ENCODE measurements around the gene FLNB.

FLNB gene

DNA sequence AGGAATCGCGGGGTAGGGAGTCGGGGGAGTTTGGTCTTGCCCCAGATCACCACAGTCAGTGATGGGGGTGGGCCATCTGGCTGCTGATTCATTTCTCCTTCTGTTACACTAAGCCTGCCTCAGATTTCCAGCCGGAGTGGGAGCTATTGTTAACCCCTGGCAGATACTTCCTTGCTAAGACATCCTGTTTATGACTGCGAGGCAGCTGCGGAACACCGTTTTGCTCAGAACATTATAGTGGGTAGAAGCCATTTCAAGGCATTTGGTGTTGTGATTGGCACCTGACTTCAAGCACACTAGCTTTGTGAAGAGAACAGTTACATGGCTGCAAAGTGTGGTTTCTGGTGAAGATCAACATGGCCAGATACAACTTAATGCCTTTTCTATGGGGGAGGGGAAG, 73.8 kb downstream of the FLNB start:
- DNase-seq = peak in 1 of 2 experiments; percentile 12

GRCh38 chr3:58084166-58084565, 75.9 kb downstream of the FLNB start:
- no peak for DNase-seq

DNA sequence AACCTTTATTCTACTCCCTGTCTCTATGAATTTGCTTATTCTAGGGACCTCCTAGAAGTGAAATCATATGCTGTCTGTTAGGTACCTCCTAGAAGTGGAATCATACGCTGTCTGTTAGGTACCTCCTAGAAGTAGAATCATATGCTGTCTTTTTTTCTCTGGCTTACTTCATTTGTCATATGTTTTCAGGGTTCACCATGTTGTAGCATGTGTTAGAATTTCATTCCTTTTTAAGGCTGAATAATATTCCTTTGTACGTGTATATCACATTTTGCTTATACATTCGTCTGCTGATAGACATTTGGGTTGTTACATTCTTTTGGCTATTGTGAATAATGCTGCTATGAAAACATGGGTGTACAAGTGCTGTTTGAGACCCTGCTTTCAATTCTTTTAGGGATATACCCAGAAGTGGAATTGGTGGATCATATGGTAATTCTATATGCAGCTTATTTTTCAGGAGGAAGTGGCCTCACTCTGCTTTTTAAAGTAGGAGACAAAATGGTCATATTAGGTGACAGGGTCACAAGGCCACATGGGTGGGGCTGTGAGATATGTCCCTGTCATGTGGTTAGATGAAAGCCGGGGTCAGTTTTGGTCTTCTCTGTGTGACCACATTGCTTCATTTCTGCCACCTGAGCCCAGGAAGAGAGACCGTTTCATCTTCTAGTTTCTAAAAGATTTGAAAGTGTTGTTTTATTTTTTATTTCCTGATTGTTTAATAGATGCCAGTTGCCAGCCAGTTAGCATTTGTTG, 76.7 kb downstream of the FLNB start:
- no peak for DNase-seq

DNA sequence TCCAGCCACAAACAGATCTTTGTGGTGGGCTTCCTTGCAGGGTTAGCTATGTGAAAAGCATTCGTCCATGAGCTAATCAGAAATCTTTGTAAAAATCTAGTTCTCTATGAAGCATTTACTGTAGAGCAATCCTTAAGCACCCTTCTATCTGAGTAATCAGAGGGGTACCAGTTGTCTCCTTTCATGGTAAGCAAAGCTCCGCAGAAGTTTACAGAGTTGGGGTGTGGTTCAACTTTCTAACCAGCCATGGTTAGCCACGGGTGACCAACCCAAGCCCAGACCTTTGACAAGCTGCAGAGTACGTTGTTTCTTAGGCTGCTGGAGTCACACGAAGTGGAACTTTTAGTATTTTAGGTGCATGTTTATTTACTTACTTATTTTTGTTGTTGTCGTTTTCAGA, 77.4 kb downstream of the FLNB start:
- no peak for DNase-seq

- no peak for DNase-seq
Observed at GRCh38 chr3:58088501-58088900, 80.3 kb downstream of the FLNB start.

DNA sequence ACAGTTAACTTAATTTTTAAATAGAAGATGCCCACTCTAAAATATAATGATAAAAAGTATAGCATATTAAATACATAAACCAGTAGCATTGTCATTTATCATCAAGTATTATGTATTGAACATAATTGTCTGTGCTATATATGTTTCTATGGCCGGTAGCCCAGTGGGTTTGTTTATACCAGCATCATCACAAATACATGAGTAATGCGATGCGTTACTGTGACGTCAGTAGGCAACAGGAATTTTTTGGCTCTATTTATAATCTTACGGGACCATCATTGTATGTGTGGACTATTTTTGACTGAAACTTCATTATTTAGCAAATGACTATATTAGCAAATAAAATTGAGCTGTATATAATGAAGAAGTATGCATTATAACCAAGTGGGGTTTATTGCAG, 82.1 kb downstream of the FLNB start:
- no peak for DNase-seq

DNA sequence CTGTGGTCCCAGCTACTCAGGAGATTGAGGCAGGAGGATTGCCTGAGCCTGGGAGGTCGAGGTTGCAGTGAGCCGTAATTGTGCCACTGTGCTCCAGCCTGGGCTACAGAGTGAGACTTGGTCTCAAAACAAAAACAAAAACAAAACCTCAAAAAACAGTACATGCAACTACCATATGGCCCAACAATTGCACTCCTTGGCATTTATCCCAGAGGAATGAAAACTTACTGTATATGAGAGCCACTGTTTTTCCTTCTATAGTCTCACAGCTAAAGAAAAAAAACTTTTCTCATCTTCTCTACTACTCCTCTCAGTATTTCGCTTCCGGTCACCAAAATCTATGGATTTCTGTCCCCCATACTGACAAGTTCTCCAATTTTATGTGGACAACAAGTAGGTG, 84.3 kb downstream of the FLNB start:
- DNase-seq = no peak

- DNase-seq = no peak
Observed at GRCh38 chr3:58093574-58094195, 85.5 kb downstream of the FLNB start.

DNA sequence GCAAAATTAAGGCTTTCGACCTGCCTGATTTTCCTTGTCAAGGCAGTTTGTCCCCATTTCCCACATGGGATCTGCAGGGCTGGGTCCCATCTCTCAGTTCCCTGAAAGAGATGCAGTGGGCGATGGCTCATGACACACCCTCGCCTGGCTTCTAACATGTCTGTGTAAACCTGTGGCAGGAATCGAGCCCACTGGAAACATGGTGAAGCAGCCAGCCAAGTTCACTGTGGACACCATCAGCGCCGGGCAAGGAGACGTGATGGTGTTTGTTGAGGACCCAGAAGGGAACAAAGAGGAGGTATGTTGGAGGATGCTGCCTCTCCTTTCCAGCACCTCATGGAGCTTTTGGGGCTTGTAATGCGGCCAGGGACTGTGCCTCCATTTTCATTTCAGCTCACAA, 86.4 kb downstream of the FLNB start:
- DNase-seq = no peak

GRCh38 chr3:58095603-58096138, 87.4 kb downstream of the FLNB start:
- no peak for DNase-seq

DNA sequence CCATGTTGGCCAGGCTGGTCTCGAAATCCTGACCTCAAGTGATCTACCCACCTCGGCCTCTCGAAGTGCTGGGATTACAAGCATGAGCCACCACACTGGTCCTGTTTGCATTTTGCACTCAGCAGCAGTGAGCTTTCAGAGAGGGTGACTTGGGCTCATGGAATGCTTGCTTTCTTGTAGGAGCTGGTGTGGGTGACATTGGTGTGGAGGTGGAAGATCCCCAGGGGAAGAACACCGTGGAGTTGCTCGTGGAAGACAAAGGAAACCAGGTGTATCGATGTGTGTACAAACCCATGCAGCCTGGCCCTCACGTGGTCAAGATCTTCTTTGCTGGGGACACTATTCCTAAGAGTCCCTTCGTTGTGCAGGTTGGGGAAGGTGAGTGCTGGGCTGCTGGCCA, 90.3 kb downstream of the FLNB start:
- no peak for DNase-seq

- DNase-seq = no peak
Observed at GRCh38 chr3:58099865-58100264, 91.6 kb downstream of the FLNB start.

- DNase-seq = no peak
Observed at GRCh38 chr3:58101499-58102389, 93.5 kb downstream of the FLNB start.

GRCh38 chr3:58102390-58102750, 94.1 kb downstream of the FLNB start:
- DNase-seq = no peak

GRCh38 chr3:58102976-58103451, 94.8 kb downstream of the FLNB start:
- DNase-seq = no peak

- no peak for DNase-seq
Observed at GRCh38 chr3:58104151-58104550, 95.9 kb downstream of the FLNB start.

DNA sequence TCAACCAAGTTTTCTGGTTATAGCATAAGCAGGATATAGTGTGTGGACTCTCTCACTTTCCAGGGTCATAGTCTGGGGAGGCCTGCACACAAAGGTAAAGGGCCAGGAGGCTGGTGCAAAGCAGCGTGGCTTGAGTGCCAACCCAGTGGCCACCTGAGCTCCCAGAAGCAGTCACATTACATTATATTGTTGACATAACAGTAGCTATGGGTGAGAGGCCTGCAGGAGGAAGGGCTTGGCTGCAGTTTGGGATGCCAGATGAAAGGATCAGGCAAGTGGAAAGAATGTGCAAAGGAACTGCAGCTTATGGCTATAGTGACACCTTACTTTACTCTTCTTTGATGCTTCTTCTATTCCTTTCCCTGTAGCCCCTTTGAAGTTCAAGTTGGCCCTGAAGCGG, 96.5 kb downstream of the FLNB start:
- DNase-seq = no peak

DNA sequence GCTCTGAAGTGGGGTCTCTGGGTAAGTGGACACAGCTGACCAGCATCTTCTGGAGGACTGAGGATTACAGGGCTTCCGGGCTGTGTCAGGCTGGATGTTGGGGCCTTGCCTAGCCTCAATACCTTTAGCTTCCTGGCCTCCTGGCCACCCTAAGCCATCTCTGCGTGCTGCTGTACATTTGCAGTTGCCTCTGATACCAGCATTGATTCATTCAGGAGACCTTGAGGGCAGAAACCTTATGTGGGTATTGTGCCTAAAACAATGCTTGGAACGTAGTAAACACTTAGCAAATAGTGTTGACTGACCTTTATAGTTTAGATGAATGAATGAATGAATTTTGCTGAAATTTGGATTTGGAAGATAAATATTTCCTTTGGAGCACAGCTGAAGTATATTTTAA, 97.0 kb downstream of the FLNB start:
- DNase-seq = no peak

DNA sequence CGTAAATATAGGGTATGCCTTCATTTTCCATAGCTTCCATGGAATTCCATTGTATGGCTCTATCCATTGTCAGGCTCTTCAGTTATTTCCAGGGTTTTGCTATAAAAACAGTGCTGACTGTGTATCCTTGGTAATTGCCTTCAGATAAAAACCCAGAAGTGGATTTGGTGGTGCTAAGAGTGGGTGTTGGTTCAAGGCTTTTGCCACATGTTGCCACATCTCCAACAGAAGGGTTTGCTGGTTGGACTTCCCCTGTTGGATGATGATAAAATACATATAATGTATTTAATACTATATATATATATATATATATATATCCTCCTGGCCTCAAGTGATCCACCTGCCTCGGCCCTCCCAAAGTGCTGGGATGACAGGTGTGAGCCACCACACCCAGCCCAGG, 97.8 kb downstream of the FLNB start:
- no peak for DNase-seq

- DNase-seq = no peak
Observed at GRCh38 chr3:58106640-58107039, 98.4 kb downstream of the FLNB start.

DNA sequence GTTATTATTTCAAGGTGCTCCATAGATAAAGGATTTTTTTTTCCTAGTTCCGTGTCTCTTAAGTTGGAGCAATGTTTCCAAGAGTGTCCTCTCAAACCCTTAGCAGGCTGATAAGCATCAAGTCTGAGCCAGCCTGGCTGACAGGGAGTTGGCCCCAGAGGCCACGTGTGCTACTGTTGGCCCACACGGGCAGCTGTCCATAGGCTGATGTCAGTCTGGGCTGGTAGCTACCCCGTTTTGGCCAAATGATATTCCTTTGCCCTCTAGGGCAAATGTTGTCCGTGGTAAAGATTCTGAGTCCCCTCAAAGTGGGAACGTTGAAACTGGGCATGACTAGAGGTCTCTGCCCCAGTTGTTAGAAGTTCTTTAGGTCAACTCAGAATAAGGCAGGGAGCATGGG, 99.4 kb downstream of the FLNB start:
- DNase-seq = no peak

- DNase-seq = no peak
Observed at GRCh38 chr3:58109752-58110151, 101.5 kb downstream of the FLNB start.

DNA sequence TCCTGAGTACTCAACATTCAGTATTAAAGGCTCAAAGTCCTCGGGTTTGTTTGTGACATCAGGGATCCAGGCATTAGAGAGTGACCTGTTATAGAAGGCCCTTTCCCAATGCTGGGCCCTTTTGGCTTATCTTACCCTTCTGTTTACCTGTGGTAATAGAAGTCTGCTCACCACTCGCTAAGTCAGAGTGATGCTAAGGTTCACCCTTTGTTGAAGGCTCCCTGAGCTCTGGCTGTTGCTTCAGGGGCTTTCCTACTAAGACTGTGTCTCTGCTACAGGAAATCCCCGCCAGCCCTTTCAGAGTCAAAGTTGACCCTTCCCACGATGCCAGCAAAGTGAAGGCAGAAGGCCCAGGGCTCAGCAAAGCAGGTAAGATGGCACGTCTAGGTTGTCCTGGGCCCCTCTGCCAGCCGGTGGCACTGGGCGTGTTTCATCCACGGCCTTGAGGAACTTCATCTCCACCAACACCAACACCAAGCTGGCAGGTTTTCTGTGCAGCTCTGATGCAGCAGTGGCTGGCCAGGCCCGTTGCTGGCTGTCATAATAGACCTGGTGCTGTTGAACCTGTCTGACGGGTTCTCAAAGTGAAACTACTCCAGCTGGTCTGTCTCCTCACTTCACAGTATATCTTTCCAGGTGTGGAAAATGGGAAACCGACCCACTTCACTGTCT, 103.4 kb downstream of the FLNB start:
- no peak for DNase-seq
